K562 (cell line): ENCODE measurements around the gene GNG7. TPM values are rescaled to one million over a fixed set of nuclear protein-coding genes. Genes with fewer than 3 reads are reported as not detected.

ENCODE experiments used
- ATAC-seq: fragments of 200-7000 bp; cut with Tn5 transposase; 3 replicates; pipeline ENCODE4 v1.9.1; 2020; ENCODE audit warnings: moderate library complexity
- BruUV-seq: library from RNA; stranded (reverse); fragments of 400-500 nt; replicated peaks from 2 replicates; lab custom pipeline; 2021; lab: Mats Ljungman, UMichigan
- CTCF ChIA-PET: fragments of 300-600 bp; formaldehyde crosslinking; extraction: SDS; loops from one replicate; lab custom pipeline; 2021; ENCODE audit warnings: low intra/inter-chr PET ratio; lab: Yijun Ruan, JAX
- POLR2A ChIA-PET: fragments of 300-600, 350-650 bp; sonication (Branson Sonifier 250); formaldehyde crosslinking; extraction: SDS; loops from one replicate; lab custom pipeline; 2021; ENCODE audit warnings: antibody characterized with exemption, inconsistent platforms; lab: Yijun Ruan, JAX
- DNase-seq, 4 experiments: peaks; one replicate each; pipeline versions ENCODE4 v3.0.0 to v3.0.0-alpha.2; 2011 to 2018; ENCODE audit warnings: low spot score in 3 of 4, mixed read lengths in 3 of 4; ENCODE audit errors: extremely low read depth in 1 of 4
- FAIRE-seq: peaks from 2 replicates; lab custom pipeline; 2011; peaks lifted over from hg19 to GRCh38; lab: Jason Lieb, UNC
- H2AFZ ChIP-seq: 2 replicates; pipeline ENCODE4 v1.6.0; 2011; ENCODE audit warnings: low read depth, low read length, control low read depth, inconsistent platforms
- H3K27ac ChIP-seq: fragments of 200-600 bp; 3 replicates; pipeline ENCODE4 v1.8.0; 2011; ENCODE audit warnings: low read depth, mild to moderate bottlenecking, control low read depth, inconsistent platforms, low read length, moderate library complexity, mixed read lengths; ENCODE audit errors: extremely low read depth
- H3K27me3 ChIP-seq, 2 experiments: fragments of 300-600 bp in 1 of 2; 2 replicates in 1 of 2; 3 replicates in 1 of 2; pipeline versions ENCODE4 v1.6.0 to v1.8.0; 2011; ENCODE audit warnings: inconsistent platforms in 2 of 2, low read length in 2 of 2, mild to moderate bottlenecking in 1 of 2, mixed read lengths in 1 of 2, moderate library complexity in 1 of 2; ENCODE audit not compliant: control insufficient read depth in 2 of 2, insufficient read depth in 2 of 2
- H3K36me3 ChIP-seq: fragments of 300-600 bp; 3 replicates; pipeline ENCODE4 v1.8.0; 2011; ENCODE audit warnings: mild to moderate bottlenecking, low read length, inconsistent platforms; ENCODE audit not compliant: control insufficient read depth, insufficient read depth
- H3K4me1 ChIP-seq, 2 experiments: fragments of 200-600 bp in 1 of 2; replicated peaks in 1 of 2; 2 replicates in 1 of 2; 3 replicates in 1 of 2; pipeline versions ENCODE4 v1.5.1 to v1.8.0; 2011; ENCODE audit warnings: inconsistent platforms in 2 of 2, low read length in 2 of 2, mild to moderate bottlenecking in 1 of 2, mixed read lengths in 1 of 2, moderate library complexity in 1 of 2; ENCODE audit not compliant: control insufficient read depth in 2 of 2, insufficient read depth in 2 of 2
- H3K4me2 ChIP-seq: 2 replicates; pipeline ENCODE4 v1.6.1; 2011; ENCODE audit warnings: low read length, control low read depth, inconsistent platforms, mixed read lengths; ENCODE audit not compliant: insufficient read depth
- H3K4me3 ChIP-seq: fragments of 200-600 bp; sonication (generic), shearing (Covaris generic); 2 replicates; pipeline ENCODE4 v1.5.1; 2016; ENCODE audit warnings: control low read depth, inconsistent platforms
- H3K79me2 ChIP-seq: fragments of 200-600 bp; 3 replicates; pipeline ENCODE4 v1.8.0; 2011; ENCODE audit warnings: low read length, inconsistent platforms; ENCODE audit not compliant: control insufficient read depth, insufficient read depth
- H3K9ac ChIP-seq, 2 experiments: 2 replicates each; pipeline versions ENCODE4 v1.6.0 to v1.6.1; 2011; ENCODE audit warnings: low read depth in 2 of 2, low read length in 2 of 2, control low read depth in 1 of 2, inconsistent platforms in 1 of 2, mild to moderate bottlenecking in 1 of 2, mixed read lengths in 1 of 2; ENCODE audit not compliant: insufficient read depth in 1 of 2
- H3K9me1 ChIP-seq: one replicate; pipeline ENCODE4 v1.6.0; 2011; ENCODE audit warnings: inconsistent platforms, mild to moderate bottlenecking, low read length, moderate library complexity; ENCODE audit not compliant: control insufficient read depth, insufficient read depth
- H3K9me3 ChIP-seq: replicated peaks from 2 replicates; pipeline ENCODE4 v1.5.1; 2011; ENCODE audit warnings: low read depth, low read length, inconsistent platforms; ENCODE audit not compliant: control insufficient read depth, insufficient read depth
- H4K20me1 ChIP-seq: replicated peaks from 2 replicates; pipeline ENCODE4 v1.6.1; 2011; ENCODE audit warnings: low read length, inconsistent platforms, mixed read lengths; ENCODE audit not compliant: control insufficient read depth, insufficient read depth
- C11orf30 ChIP-seq: fragments of 450-650 bp; IDR thresholded peaks from 2 replicates; pipeline ENCODE4 v1.6.1; 2016; ENCODE audit warnings: low read depth, mild to moderate bottlenecking
- FOXA3 ChIP-seq, 2 experiments: fragments of 450-650 bp in 1 of 2; sonication (generic) in 1 of 2; formaldehyde crosslinking; IDR thresholded peaks in 1 of 2; conservative IDR thresholded peaks in 1 of 2; 2 replicates each; pipeline versions ENCODE4 v1.4.0 to v1.8.0; 2020 to 2022; ENCODE audit warnings: mild to moderate bottlenecking in 2 of 2, missing genetic modification reagents in 1 of 2
- FOXP1 ChIP-seq: sonication (generic); formaldehyde crosslinking; IDR thresholded peaks from 2 replicates; pipeline ENCODE4 v1.8.0; 2022; ENCODE audit warnings: mild to moderate bottlenecking, missing genetic modification reagents
- HMG20A ChIP-seq: fragments of 450-650 bp; formaldehyde crosslinking; conservative IDR thresholded peaks from 2 replicates; pipeline ENCODE4 v1.4.0; 2020; ENCODE audit warnings: mild to moderate bottlenecking, mixed read lengths
- JUND ChIP-seq, 2 experiments: IDR thresholded peaks; 2 replicates in 1 of 2; 3 replicates in 1 of 2; pipeline ENCODE4 v1.6.1; 2011; ENCODE audit warnings: borderline replicate concordance in 2 of 2, low read depth in 2 of 2, low read length in 2 of 2, improper control_type of control experiment in 1 of 2, missing biosample characterization in 1 of 2, missing genetic modification characterization in 1 of 2, missing genetic modification reagents in 1 of 2
- KLF6 ChIP-seq: fragments of 250-450 bp; sonication (Bioruptor Pico); IDR thresholded peaks from 2 replicates; pipeline ENCODE4 v1.4.0; 2020; ENCODE audit warnings: mild to moderate bottlenecking, moderate library complexity, borderline replicate concordance
- NFIX ChIP-seq: fragments of 250-450 bp; sonication (Bioruptor Pico); IDR thresholded peaks from 2 replicates; pipeline ENCODE4 v1.4.0; 2020; ENCODE audit warnings: low read depth, mild to moderate bottlenecking, moderate library complexity
- SMARCA5 ChIP-seq: fragments of 450-650 bp; IDR thresholded peaks from 2 replicates; pipeline ENCODE4 v1.6.1; 2016
- SRSF9 ChIP-seq: fragments of 200-400 bp; formaldehyde crosslinking; IDR thresholded peaks from 2 replicates; pipeline ENCODE4 v1.6.1; 2017; ENCODE audit warnings: low read depth, low read length, borderline replicate concordance
- THAP12 ChIP-seq: fragments of 250-450 bp; sonication (Bioruptor Pico); IDR thresholded peaks from 2 replicates; pipeline ENCODE4 v1.9.0; 2021; ENCODE audit warnings: mild to moderate bottlenecking, inconsistent platforms
- THRAP3 ChIP-seq: fragments of 450-650 bp; IDR thresholded peaks from 2 replicates; pipeline ENCODE4 v1.6.1; 2016; ENCODE audit warnings: mild to moderate bottlenecking, inconsistent platforms, borderline replicate concordance
- ZKSCAN1 ChIP-seq: fragments of 150-350 bp; IDR thresholded peaks from 2 replicates; pipeline ENCODE4 v1.6.1; 2016; ENCODE audit warnings: low read depth, low read length
- ZNF668 ChIP-seq: fragments of 250-450 bp; sonication (Bioruptor Pico); IDR thresholded peaks from 2 replicates; pipeline ENCODE4 v1.8.0; 2022; ENCODE audit warnings: mild to moderate bottlenecking, inconsistent platforms
- ZNF766 ChIP-seq: fragments of 200-800 bp; sonication (Bioruptor generic); conservative IDR thresholded peaks from 2 replicates; pipeline ENCODE4 v1.6.1; 2016; ENCODE audit warnings: missing genetic modification characterization, missing compliant biosample characterization
- WGBS: fragments of 100-300 bp; shearing (Covaris generic); methylation state at CpG from one replicate; pipeline ENCODE4 v1.1.6; 2016; ENCODE audit warnings: low coverage, mixed read lengths; ENCODE audit not compliant: insufficient coverage; ENCODE audit errors: missing lambda C conversion rate; 5-methylcytosine and 5-hydroxymethylcytosine counted together
- in situ Hi-C: fragments of 300-500 bp; cut with MboI; formaldehyde crosslinking; loops from 4 replicates; pipeline ENCODE4 v1.15.0; 2018; ENCODE audit warnings: inconsistent platforms, mixed read lengths
- intact Hi-C: fragments of 100-400 bp; cut with micrococcal nuclease; formaldehyde crosslinking; loops from 2 replicates; pipeline ENCODE4 v1.14.2; 2022
- polyA plus RNA-seq, 8 experiments: library from polyadenylated mRNA; depleted of rRNA in 4 of 8; stranded (reverse) in 5 of 8; unstranded in 3 of 8; fragments of >200 nt; fragmentation: Nextera tagmentation in 2 of 8; fragmentation: Illumina TruSeq in 1 of 8; extraction: Ambion mirVana in 2 of 8; extraction: Trizol in 1 of 8; gene quantifications; 2 replicates each; pipeline versions ENCODE4 v1.2.1 to v1.2.3, GENCODE V29; 2011 to 2014; ENCODE audit warnings: inconsistent platforms in 1 of 8, missing spikeins in 1 of 8
- total RNA-seq, 7 experiments: library from RNA; depleted of rRNA in 6 of 7; stranded (reverse); fragments of >200 nt in 6 of 7; fragmentation: Illumina TruSeq in 2 of 7; extraction: Trizol in 2 of 7; gene quantifications; 2 replicates each; pipeline versions ENCODE4 v1.2.1 to v1.2.3, GENCODE V29; 2011 to 2021; ENCODE audit warnings: low replicate concordance in 1 of 7
- TF ChIP-seq, protein P1 (sequence below): IDR thresholded peaks from 2 replicates; pipeline ENCODE4 v1.6.1; 2012; ENCODE audit warnings: low read depth, low read length, improper control_type of control experiment, borderline replicate concordance

Gene GNG7
- total and polyA plus RNA-seq, 9 of the 15 experiments (the other 6 are each of a cell fraction or from before 2014, with no cell fraction given): 0.01 to 0.20 (median 0.06) TPM; not detected in 1

GRCh38 chr19:2609389-2610116 lies 92.9 kb downstream of the GNG7 start:
- ChIA-PET CTCF (interaction anchor here (0.6 to 1.2 kb wide), 3 partner anchors 9 to 135 kb away, joined by 4 to 5 read pairs (median 4); no protein-coding TSS in a partner anchor), POLR2A (interaction anchor here (0.6 to 0.8 kb wide), 3 partner anchors 36 to 291 kb away, joined by 3 to 4 read pairs (median 3); partner anchors contain the start of gene ZNF57)
- FAIRE-seq (no peak), DNase-seq (no peak), ATAC-seq (no peak)
- Histone ChIP-seq H3K36me3 (no peaks in the 10 kb centered on the region), H3K9me1 (no peaks in the 10 kb centered on the region), H3K9ac (no peak overlapping the region), H3K27ac (no peak overlapping the region), H3K4me3 (no peak overlapping the region), H3K4me1 (peaks cover 0 to 25% of the 10 kb centered on the region in 2 experiments; a peak in 2 of 5 replicates), H2AFZ (no peak overlapping the region), H3K27me3 (peaks cover 20 to 50% of the 10 kb centered on the region in 2 experiments; a peak in 4 of 5 replicates), H3K4me2 (no peak overlapping the region), H4K20me1 (0 out of 2 replicates have a peak, but pooled peaks cover 4% of the 10 kb centered on the region), H3K9me3 (no peaks in the 10 kb centered on the region; the same call in 1 of the 2 replicates), H3K79me2 (no peaks in the 10 kb centered on the region)
- in situ Hi-C loops (loop anchor here (5.0 to 10.0 kb wide), 2 partner anchors 137 to 455 kb away; partner anchors contain the start of gene AP3D1), intact Hi-C loops (loop anchor here (5.0 to 10.0 kb wide), 3 partner anchors 215 to 455 kb away; partner anchors contain the start of gene AP3D1)
- BruUV-seq: no TSS peak
- 13% methylated on average over 19 of the region's 20 CpGs for WGBS
- TF ChIP-seq ZNF668 (CRISPR knock-in tag) (no peak), FOXP1 (CRISPR knock-in tag) (no peak), SRSF9 (no peak), C11orf30 (no peak), THRAP3 (no peak), ZKSCAN1 (no peak), KLF6 (CRISPR knock-in tag) (no peak), FOXA3 (CRISPR knock-in tag; conservative IDR thresholded peaks at IDR 0.05 in 1 of 2, IDR thresholded peaks at IDR 0.05 in 1 of 2) (no peak), THAP12 (CRISPR knock-in tag) (no peak), ZNF766 (CRISPR knock-in tag) (no peak), NFIX (CRISPR knock-in tag) (no peak), HMG20A (CRISPR knock-in tag) (no peak), JUND (IDR thresholded peaks at IDR 0.05; ENCODE audit: borderline replicate concordance, low read depth, low read length) (no peak), JUND (tag; IDR thresholded peaks at IDR 0.05; ENCODE audit: borderline replicate concordance, low read depth, low read length) (no peak), SMARCA5 (no peak)
- TF ChIP-seq, protein P1, sequence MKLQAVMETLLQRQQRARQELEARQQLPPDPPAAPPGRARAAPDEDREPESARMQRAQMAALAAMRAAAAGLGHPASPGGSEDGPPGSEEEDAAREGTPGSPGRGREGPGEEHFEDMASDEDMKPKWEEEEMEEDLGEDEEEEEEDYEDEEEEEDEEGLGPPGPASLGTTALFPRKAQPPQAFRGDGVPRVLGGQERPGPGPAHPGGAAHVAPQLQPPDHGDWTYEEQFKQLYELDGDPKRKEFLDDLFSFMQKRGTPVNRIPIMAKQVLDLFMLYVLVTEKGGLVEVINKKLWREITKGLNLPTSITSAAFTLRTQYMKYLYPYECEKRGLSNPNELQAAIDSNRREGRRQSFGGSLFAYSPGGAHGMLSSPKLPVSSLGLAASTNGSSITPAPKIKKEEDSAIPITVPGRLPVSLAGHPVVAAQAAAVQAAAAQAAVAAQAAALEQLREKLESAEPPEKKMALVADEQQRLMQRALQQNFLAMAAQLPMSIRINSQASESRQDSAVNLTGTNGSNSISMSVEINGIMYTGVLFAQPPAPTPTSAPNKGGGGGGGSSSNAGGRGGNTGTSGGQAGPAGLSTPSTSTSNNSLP: no peak
